HepG2 (cell line): Measurements from ENCODE around the gene PLD4. TPM values are rescaled to one million over a fixed set of nuclear protein-coding genes. Genes with fewer than 3 reads are reported as not detected.

Source experiments
- BCL6 ChIP-seq: IDR thresholded peaks from 2 replicates; pipeline ENCODE4 v1.6.1; 2016; ENCODE audit warnings: missing genetic modification reagents, missing compliant biosample characterization
- SMYD3 ChIP-seq: sonication (generic); formaldehyde crosslinking; IDR thresholded peaks from 2 replicates; pipeline ENCODE4 v1.8.1; 2023; ENCODE audit warnings: mild to moderate bottlenecking, missing genetic modification reagents
- ZNF879 ChIP-seq: sonication (generic); formaldehyde crosslinking; IDR thresholded peaks from 2 replicates; pipeline ENCODE4 v1.8.1; 2023; ENCODE audit warnings: missing genetic modification reagents
- polyA plus RNA-seq, 8 experiments: library from polyadenylated mRNA; depleted of rRNA in 3 of 8; stranded (reverse) in 7 of 8; unstranded in 1 of 8; fragments of >200 nt; fragmentation: Illumina TruSeq in 4 of 8; extraction: Trizol in 4 of 8; gene quantifications; 2 replicates each; pipeline versions ENCODE4 v1.2.1 to v1.2.3, GENCODE V29; 2011 to 2016; ENCODE audit warnings: low read depth in 4 of 8, missing spikeins in 1 of 8, mixed read lengths in 1 of 8; ENCODE audit not compliant: insufficient read depth in 1 of 8
- total RNA-seq, 5 experiments: library from RNA; depleted of rRNA; stranded (reverse); fragments of >200 nt; fragmentation: Illumina TruSeq; extraction: Trizol; gene quantifications; 2 replicates each; pipeline ENCODE4 v1.2.3, GENCODE V29; 2016; ENCODE audit warnings: low read depth in 1 of 5
- TF ChIP-seq, protein P1 (sequence below): sonication (generic); formaldehyde crosslinking; IDR thresholded peaks from 2 replicates; pipeline ENCODE4 v1.4.0; 2020; ENCODE audit warnings: missing genetic modification reagents

The PLD4 gene
- total and polyA plus RNA-seq, 2 of the 13 experiments (the other 11 are each of a cell fraction or from before 2014, with no cell fraction given): not detected

DNA sequence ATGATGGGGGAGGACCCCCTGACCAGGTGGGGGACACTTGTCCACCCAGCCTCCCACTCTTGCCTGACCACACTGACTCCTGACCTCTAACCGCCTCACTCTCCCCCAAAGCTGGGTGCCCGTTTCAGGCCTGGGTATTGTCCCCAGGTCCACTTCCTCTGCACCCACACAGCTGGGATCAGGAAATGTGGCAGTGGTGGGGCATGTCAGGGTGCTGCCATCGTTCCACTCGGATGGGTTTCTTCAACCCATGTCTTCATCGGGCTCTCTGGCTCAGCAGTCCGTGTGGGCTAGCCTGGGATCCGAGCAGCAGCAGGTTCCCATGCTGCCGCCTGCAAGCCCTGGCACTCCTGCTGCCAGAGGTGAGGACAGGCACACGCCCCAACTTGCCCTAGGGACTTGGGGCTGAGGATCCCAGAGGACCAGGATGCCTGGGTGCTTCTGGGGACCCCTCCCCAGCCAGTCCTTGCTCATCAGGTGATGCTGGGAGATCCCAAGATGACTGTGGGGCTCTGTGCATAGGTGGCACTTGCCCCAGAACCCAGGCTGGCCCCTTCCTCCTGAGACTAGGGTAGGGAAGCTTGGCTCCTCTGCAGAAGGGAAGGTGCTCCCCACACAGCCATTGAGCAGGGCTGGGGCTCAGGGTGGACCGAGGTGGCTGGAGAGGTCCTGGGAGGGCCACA lies 58.0 kb downstream of the PLD4 start (continued):
- TF ChIP-seq, protein P1, sequence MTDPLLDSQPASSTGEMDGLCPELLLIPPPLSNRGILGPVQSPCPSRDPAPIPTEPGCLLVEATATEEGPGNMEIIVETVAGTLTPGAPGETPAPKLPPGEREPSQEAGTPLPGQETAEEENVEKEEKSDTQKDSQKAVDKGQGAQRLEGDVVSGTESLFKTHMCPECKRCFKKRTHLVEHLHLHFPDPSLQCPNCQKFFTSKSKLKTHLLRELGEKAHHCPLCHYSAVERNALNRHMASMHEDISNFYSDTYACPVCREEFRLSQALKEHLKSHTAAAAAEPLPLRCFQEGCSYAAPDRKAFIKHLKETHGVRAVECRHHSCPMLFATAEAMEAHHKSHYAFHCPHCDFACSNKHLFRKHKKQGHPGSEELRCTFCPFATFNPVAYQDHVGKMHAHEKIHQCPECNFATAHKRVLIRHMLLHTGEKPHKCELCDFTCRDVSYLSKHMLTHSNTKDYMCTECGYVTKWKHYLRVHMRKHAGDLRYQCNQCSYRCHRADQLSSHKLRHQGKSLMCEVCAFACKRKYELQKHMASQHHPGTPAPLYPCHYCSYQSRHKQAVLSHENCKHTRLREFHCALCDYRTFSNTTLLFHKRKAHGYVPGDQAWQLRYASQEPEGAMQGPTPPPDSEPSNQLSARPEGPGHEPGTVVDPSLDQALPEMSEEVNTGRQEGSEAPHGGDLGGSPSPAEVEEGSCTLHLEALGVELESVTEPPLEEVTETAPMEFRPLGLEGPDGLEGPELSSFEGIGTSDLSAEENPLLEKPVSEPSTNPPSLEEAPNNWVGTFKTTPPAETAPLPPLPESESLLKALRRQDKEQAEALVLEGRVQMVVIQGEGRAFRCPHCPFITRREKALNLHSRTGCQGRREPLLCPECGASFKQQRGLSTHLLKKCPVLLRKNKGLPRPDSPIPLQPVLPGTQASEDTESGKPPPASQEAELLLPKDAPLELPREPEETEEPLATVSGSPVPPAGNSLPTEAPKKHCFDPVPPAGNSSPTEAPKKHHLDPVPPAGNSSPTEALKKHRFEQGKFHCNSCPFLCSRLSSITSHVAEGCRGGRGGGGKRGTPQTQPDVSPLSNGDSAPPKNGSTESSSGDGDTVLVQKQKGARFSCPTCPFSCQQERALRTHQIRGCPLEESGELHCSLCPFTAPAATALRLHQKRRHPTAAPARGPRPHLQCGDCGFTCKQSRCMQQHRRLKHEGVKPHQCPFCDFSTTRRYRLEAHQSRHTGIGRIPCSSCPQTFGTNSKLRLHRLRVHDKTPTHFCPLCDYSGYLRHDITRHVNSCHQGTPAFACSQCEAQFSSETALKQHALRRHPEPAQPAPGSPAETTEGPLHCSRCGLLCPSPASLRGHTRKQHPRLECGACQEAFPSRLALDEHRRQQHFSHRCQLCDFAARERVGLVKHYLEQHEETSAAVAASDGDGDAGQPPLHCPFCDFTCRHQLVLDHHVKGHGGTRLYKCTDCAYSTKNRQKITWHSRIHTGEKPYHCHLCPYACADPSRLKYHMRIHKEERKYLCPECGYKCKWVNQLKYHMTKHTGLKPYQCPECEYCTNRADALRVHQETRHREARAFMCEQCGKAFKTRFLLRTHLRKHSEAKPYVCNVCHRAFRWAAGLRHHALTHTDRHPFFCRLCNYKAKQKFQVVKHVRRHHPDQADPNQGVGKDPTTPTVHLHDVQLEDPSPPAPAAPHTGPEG (CRISPR knock-in tag): no peak
- no peak for TF ChIP-seq ZNF879 (CRISPR knock-in tag)
- TF ChIP-seq SMYD3 (CRISPR knock-in tag): no peak
- no peak for TF ChIP-seq BCL6 (CRISPR knock-in tag)
- TF ChIP-seq, all 625 proteins: peak for 0

Other genes with a start within 250 kb of the PLD4 start
- gene INF2, start 235.3 kb upstream of the PLD4 start, total RNA-seq (2016; rRNA removed; fragmentation: Illumina TruSeq; extraction: Trizol): 16.4 and 18.1 TPM in 2 replicates
- 26.4 and 33.4 TPM in 2 replicates for gene INF2, start 235.3 kb upstream of the PLD4 start, polyA plus RNA-seq (2011; rRNA removed)
- gene ADSS1, start 200.7 kb upstream of the PLD4 start, total RNA-seq (2016; rRNA removed; fragmentation: Illumina TruSeq; extraction: Trizol): 0.98 and 1.0 TPM in 2 replicates
- 36.7 and 45.2 TPM in 2 replicates for gene ADSS1, start 200.7 kb upstream of the PLD4 start, polyA plus RNA-seq (2011; rRNA removed)
- gene SIVA1, start 171.7 kb upstream of the PLD4 start, total RNA-seq (2016; rRNA removed; fragmentation: Illumina TruSeq; extraction: Trizol): 153 and 186 TPM in 2 replicates
- gene SIVA1, start 171.7 kb upstream of the PLD4 start, polyA plus RNA-seq (2011; rRNA removed): 123 and 142 TPM in 2 replicates
- gene AKT1, start 129.1 kb upstream of the PLD4 start, total RNA-seq (2016; rRNA removed; fragmentation: Illumina TruSeq; extraction: Trizol): 85.7 and 96.2 TPM in 2 replicates
- gene AKT1, start 129.1 kb upstream of the PLD4 start, polyA plus RNA-seq (2011; rRNA removed): 116 and 135 TPM in 2 replicates
- 3.2 and 4.2 TPM in 2 replicates for gene ZBTB42, start 123.8 kb upstream of the PLD4 start, total RNA-seq (2016; rRNA removed; fragmentation: Illumina TruSeq; extraction: Trizol)
- gene ZBTB42, start 123.8 kb upstream of the PLD4 start, polyA plus RNA-seq (2011; rRNA removed): 2.8 and 4.0 TPM in 2 replicates
- 4.4 and 8.8 TPM in 2 replicates for gene CEP170B, start 59.6 kb upstream of the PLD4 start, total RNA-seq (2016; rRNA removed; fragmentation: Illumina TruSeq; extraction: Trizol)
- gene CEP170B, start 59.6 kb upstream of the PLD4 start, polyA plus RNA-seq (2011; rRNA removed): 4.3 and 6.2 TPM in 2 replicates
- gene AHNAK2, start 53.5 kb downstream of the PLD4 start, total RNA-seq (2016; rRNA removed; fragmentation: Illumina TruSeq; extraction: Trizol): 0.15 and 0.18 TPM in 2 replicates
- 0.10 and 0.11 TPM in 2 replicates for gene AHNAK2, start 53.5 kb downstream of the PLD4 start, polyA plus RNA-seq (2011; rRNA removed)
- gene CLBA1, start 60.9 kb downstream of the PLD4 start, total RNA-seq (2016; rRNA removed; fragmentation: Illumina TruSeq; extraction: Trizol): 1.4 and 1.5 TPM in 2 replicates
- 1.2 and 1.3 TPM in 2 replicates for gene CLBA1, start 60.9 kb downstream of the PLD4 start, polyA plus RNA-seq (2011; rRNA removed)
- gene CDCA4, start 96.2 kb downstream of the PLD4 start, total RNA-seq (2016; rRNA removed; fragmentation: Illumina TruSeq; extraction: Trizol): 42.1 and 43.1 TPM in 2 replicates
- 17.7 and 19.7 TPM in 2 replicates for gene CDCA4, start 96.2 kb downstream of the PLD4 start, polyA plus RNA-seq (2011; rRNA removed)
- not detected in 2 replicates for gene GPR132, start 140.6 kb downstream of the PLD4 start, total RNA-seq (2016; rRNA removed; fragmentation: Illumina TruSeq; extraction: Trizol)
- not detected in 2 replicates for gene GPR132, start 140.6 kb downstream of the PLD4 start, polyA plus RNA-seq (2011; rRNA removed)
- gene JAG2, start 243.9 kb downstream of the PLD4 start, total RNA-seq (2016; rRNA removed; fragmentation: Illumina TruSeq; extraction: Trizol): 0.04 TPM in 1 of 2 replicates, not detected in the other
- 0.16 and 0.22 TPM in 2 replicates for gene JAG2, start 243.9 kb downstream of the PLD4 start, polyA plus RNA-seq (2011; rRNA removed)